HepG2 (cell line): Measurements from ENCODE around the gene CSTPP1. TPM values are rescaled to one million over a fixed set of nuclear protein-coding genes. Genes with fewer than 3 reads are reported as not detected.

Experiments
- CENPT ChIP-seq: sonication (generic); formaldehyde crosslinking; IDR thresholded peaks from 2 replicates; pipeline ENCODE4 v1.8.0; 2022; ENCODE audit warnings: low read depth, mild to moderate bottlenecking, moderate library complexity, missing genetic modification reagents
- KDM2A ChIP-seq: sonication (generic); formaldehyde crosslinking; IDR thresholded peaks from 2 replicates; pipeline ENCODE4 v1.4.0; 2020; ENCODE audit warnings: low read depth, missing genetic modification reagents, borderline replicate concordance
- MAF1 ChIP-seq: sonication (generic); formaldehyde crosslinking; IDR thresholded peaks from 2 replicates; pipeline ENCODE4 v1.5.0; 2020; ENCODE audit warnings: missing genetic modification reagents, borderline replicate concordance
- MED13 ChIP-seq: sonication (generic); formaldehyde crosslinking; IDR thresholded peaks from 2 replicates; pipeline ENCODE4 v1.5.0; 2020; ENCODE audit warnings: missing genetic modification reagents
- MXI1 ChIP-seq: IDR thresholded peaks from 3 replicates; pipeline ENCODE4 v1.6.1; 2012; ENCODE audit warnings: low read depth, low read length, inconsistent platforms, borderline replicate concordance
- POLR2AphosphoS2 ChIP-seq: IDR thresholded peaks from 2 replicates; pipeline ENCODE4 v1.6.1; 2011; ENCODE audit warnings: low read depth, low read length, improper control_type of control experiment
- SMARCC2 ChIP-seq: fragments of 450-650 bp; IDR thresholded peaks from 2 replicates; pipeline ENCODE4 v1.6.1; 2017; ENCODE audit warnings: antibody characterized with exemption, mild to moderate bottlenecking
- SOX13 ChIP-seq, 3 experiments: fragments of 450-650 bp in 1 of 3; sonication (generic) in 1 of 3; formaldehyde crosslinking in 1 of 3; IDR thresholded peaks in 2 of 3; conservative IDR thresholded peaks in 1 of 3; 2 replicates each; pipeline versions ENCODE4 v1.5.0 to v1.6.1; 2016 to 2020; ENCODE audit warnings: antibody characterized with exemption in 1 of 3, mild to moderate bottlenecking in 1 of 3, missing compliant biosample characterization in 1 of 3, missing genetic modification reagents in 1 of 3, moderate library complexity in 1 of 3
- STAT6 ChIP-seq: sonication (generic); formaldehyde crosslinking; IDR thresholded peaks from 2 replicates; pipeline ENCODE4 v1.4.0; 2020; ENCODE audit warnings: missing genetic modification reagents, mild to moderate bottlenecking, borderline replicate concordance
- ZBTB42 ChIP-seq: sonication (generic); formaldehyde crosslinking; IDR thresholded peaks from 2 replicates; pipeline ENCODE4 v1.5.0; 2020; ENCODE audit warnings: mild to moderate bottlenecking, missing genetic modification reagents
- ZBTB43 ChIP-seq: sonication (generic); formaldehyde crosslinking; conservative IDR thresholded peaks from 2 replicates; pipeline ENCODE4 v1.4.0; 2020; ENCODE audit warnings: missing genetic modification reagents
- ZFP36 ChIP-seq: fragments of 150-350 bp; IDR thresholded peaks from 2 replicates; pipeline ENCODE4 v1.6.1; 2018; ENCODE audit warnings: borderline replicate concordance, low read length, low read depth; ENCODE audit not compliant: partially characterized antibody
- ZNF121 ChIP-seq: sonication (generic); formaldehyde crosslinking; IDR thresholded peaks from 2 replicates; pipeline ENCODE4 v1.5.0; 2020; ENCODE audit warnings: mild to moderate bottlenecking, missing genetic modification reagents
- ZNF143 ChIP-seq: sonication (generic); formaldehyde crosslinking; IDR thresholded peaks from 2 replicates; pipeline ENCODE4 v1.4.0; 2020; ENCODE audit warnings: missing genetic modification reagents
- ZNF17 ChIP-seq: sonication (generic); formaldehyde crosslinking; IDR thresholded peaks from 2 replicates; pipeline ENCODE4 v1.5.0; 2020; ENCODE audit warnings: mild to moderate bottlenecking, missing genetic modification reagents
- ZNF3 ChIP-seq: IDR thresholded peaks from 2 replicates; pipeline ENCODE4 v1.7.0; 2017; ENCODE audit warnings: inconsistent platforms
- ZNF382 ChIP-seq: sonication (generic); formaldehyde crosslinking; IDR thresholded peaks from 2 replicates; pipeline ENCODE4 v1.5.0; 2020; ENCODE audit warnings: missing genetic modification reagents, mild to moderate bottlenecking, borderline replicate concordance
- ZNF7 ChIP-seq: IDR thresholded peaks from 2 replicates; pipeline ENCODE4 v1.6.1; 2016; ENCODE audit warnings: missing biosample characterization, missing genetic modification reagents
- ZNF703 ChIP-seq: sonication (generic); formaldehyde crosslinking; IDR thresholded peaks from 2 replicates; pipeline ENCODE4 v1.5.1; 2020; ENCODE audit warnings: missing genetic modification reagents, mild to moderate bottlenecking, moderate library complexity, borderline replicate concordance
- ZNF816 ChIP-seq: sonication (generic); formaldehyde crosslinking; IDR thresholded peaks from 2 replicates; pipeline ENCODE4 v1.8.0; 2022; ENCODE audit warnings: missing genetic modification reagents, mild to moderate bottlenecking, borderline replicate concordance
- polyA plus RNA-seq, 8 experiments: library from polyadenylated mRNA; depleted of rRNA in 3 of 8; stranded (reverse) in 7 of 8; unstranded in 1 of 8; fragments of >200 nt; fragmentation: Illumina TruSeq in 4 of 8; extraction: Trizol in 4 of 8; gene quantifications; 2 replicates each; pipeline versions ENCODE4 v1.2.1 to v1.2.3, GENCODE V29; 2011 to 2016; ENCODE audit warnings: low read depth in 4 of 8, missing spikeins in 1 of 8, mixed read lengths in 1 of 8; ENCODE audit not compliant: insufficient read depth in 1 of 8
- total RNA-seq, 5 experiments: library from RNA; depleted of rRNA; stranded (reverse); fragments of >200 nt; fragmentation: Illumina TruSeq; extraction: Trizol; gene quantifications; 2 replicates each; pipeline ENCODE4 v1.2.3, GENCODE V29; 2016; ENCODE audit warnings: low read depth in 1 of 5
- TF ChIP-seq, protein P1 (sequence below): sonication (generic); formaldehyde crosslinking; IDR thresholded peaks from 2 replicates; pipeline ENCODE4 v1.4.0; 2020; ENCODE audit warnings: missing genetic modification reagents

Gene CSTPP1
- total and polyA plus RNA-seq, 2 of the 13 experiments (the other 11 are each of a cell fraction or from before 2014, with no cell fraction given), result 12.3 to 14.6 TPM

DNA sequence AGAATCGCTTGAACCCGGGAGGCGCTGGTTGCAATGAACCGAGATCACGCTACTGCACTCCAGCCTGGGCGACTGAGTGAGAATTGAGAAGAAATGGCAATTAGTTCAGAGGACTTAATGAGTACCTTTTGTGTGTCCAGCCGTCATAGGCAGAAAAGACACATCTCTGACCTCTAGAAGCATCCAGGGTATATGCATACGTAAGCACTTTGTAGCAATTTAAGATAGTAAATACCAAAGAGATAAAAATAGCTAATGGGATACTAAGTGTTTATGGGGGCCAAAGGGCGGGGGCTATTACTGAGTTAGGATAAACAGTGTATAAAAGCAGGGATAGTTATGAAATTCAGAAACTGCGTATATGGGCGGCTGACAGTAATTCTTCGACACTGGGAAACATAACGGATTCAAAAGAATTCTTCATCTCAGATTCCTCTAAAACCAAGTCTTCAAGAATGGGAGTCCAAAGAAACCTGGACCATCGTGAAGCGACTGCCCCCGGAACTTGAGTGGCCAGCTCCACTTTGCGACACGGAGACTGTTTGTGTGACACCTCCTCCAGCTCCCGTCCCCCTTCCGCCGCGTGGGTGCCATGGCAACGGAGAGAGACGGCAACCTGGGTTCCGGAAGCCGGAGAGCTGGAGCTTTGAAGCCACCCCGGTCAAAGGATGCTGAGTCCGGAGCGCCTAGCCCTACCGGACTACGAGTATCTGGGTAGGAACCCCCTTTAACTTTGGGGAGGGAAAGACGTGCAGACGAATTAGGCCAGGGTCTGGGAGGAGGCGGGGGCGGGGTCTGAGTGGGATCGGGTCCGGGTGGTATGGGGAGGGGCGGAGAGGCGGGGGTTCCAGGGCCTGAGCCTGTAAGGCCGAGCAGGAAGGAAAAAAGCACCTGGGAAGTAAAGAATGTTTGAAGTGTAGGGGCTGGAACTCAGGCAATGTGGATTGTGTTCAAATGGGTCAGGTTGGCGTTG, at the start of gene CSTPP1 (continued):
- TF ChIP-seq, protein P1, sequence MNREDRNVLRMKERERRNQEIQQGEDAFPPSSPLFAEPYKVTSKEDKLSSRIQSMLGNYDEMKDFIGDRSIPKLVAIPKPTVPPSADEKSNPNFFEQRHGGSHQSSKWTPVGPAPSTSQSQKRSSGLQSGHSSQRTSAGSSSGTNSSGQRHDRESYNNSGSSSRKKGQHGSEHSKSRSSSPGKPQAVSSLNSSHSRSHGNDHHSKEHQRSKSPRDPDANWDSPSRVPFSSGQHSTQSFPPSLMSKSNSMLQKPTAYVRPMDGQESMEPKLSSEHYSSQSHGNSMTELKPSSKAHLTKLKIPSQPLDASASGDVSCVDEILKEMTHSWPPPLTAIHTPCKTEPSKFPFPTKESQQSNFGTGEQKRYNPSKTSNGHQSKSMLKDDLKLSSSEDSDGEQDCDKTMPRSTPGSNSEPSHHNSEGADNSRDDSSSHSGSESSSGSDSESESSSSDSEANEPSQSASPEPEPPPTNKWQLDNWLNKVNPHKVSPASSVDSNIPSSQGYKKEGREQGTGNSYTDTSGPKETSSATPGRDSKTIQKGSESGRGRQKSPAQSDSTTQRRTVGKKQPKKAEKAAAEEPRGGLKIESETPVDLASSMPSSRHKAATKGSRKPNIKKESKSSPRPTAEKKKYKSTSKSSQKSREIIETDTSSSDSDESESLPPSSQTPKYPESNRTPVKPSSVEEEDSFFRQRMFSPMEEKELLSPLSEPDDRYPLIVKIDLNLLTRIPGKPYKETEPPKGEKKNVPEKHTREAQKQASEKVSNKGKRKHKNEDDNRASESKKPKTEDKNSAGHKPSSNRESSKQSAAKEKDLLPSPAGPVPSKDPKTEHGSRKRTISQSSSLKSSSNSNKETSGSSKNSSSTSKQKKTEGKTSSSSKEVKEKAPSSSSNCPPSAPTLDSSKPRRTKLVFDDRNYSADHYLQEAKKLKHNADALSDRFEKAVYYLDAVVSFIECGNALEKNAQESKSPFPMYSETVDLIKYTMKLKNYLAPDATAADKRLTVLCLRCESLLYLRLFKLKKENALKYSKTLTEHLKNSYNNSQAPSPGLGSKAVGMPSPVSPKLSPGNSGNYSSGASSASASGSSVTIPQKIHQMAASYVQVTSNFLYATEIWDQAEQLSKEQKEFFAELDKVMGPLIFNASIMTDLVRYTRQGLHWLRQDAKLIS (CRISPR knock-in tag), result no peak
- no peak for TF ChIP-seq MAF1 (CRISPR knock-in tag)
- no peak for TF ChIP-seq SOX13 (IDR thresholded peaks at IDR 0.05)
- TF ChIP-seq SOX13 (CRISPR knock-in tag; conservative IDR thresholded peaks at IDR 0.05 in 1 of 2, IDR thresholded peaks at IDR 0.05 in 1 of 2), result no peak; a peak in 1 of 4 replicates
- no peak for TF ChIP-seq ZNF7 (CRISPR knock-in tag)
- TF ChIP-seq ZNF382 (CRISPR knock-in tag), result no peak
- no peak for TF ChIP-seq ZNF17 (CRISPR knock-in tag)
- TF ChIP-seq ZBTB42 (CRISPR knock-in tag), result no peak
- no peak for TF ChIP-seq ZBTB43
- no peak for TF ChIP-seq POLR2AphosphoS2
- TF ChIP-seq ZNF143 (CRISPR knock-in tag), result no peak
- TF ChIP-seq ZNF816 (CRISPR knock-in tag), result 0 out of 2 replicates have a peak, but pooled peaks have one; percentile 62
- TF ChIP-seq CENPT (CRISPR knock-in tag), result no peak
- no peak for TF ChIP-seq ZNF121 (CRISPR knock-in tag)
- TF ChIP-seq ZFP36, result no peak
- TF ChIP-seq STAT6, result no peak
- no peak for TF ChIP-seq MED13 (CRISPR knock-in tag)
- TF ChIP-seq ZNF3 (CRISPR knock-in tag), result no peak
- peak; percentile 96 for TF ChIP-seq MXI1
- peak; percentile 89 for TF ChIP-seq KDM2A (CRISPR knock-in tag)
- no peak for TF ChIP-seq SMARCC2
- no peak for TF ChIP-seq ZNF703
